Hepatocyte (in vitro differentiated cells): ENCODE results near the gene RAB40AL. TPM values are rescaled to one million over a fixed set of nuclear protein-coding genes. Genes with fewer than 3 reads are reported as not detected.
"Not testable (repeated sequence)": the region's sequence is repeated elsewhere in the genome, so short reads cannot be mapped to it uniquely, and the experiment has no call there.

Experiments used
- DNase-seq: peaks from one replicate; pipeline ENCODE4 v3.0.0-alpha.2; 2016; ENCODE audit warnings: low spot score
- H2AFZ ChIP-seq: fragments of 200-600 bp; sonication (generic); 2 replicates; pipeline ENCODE4 v1.6.0; 2016; ENCODE audit warnings: antibody characterized with exemption, mild to moderate bottlenecking
- H3K27ac ChIP-seq: fragments of 200-600 bp; sonication (generic); 2 replicates; pipeline ENCODE4 v1.5.1; 2016; ENCODE audit warnings: mild to moderate bottlenecking
- H3K27me3 ChIP-seq: fragments of 200-600 bp; sonication (generic); 2 replicates; pipeline ENCODE4 v1.6.1; 2016
- H3K36me3 ChIP-seq: fragments of 200-600 bp; sonication (generic); replicated peaks from 2 replicates; pipeline ENCODE4 v1.5.1; 2016; ENCODE audit warnings: low read depth; ENCODE audit not compliant: insufficient read depth
- H3K4me1 ChIP-seq: fragments of 200-600 bp; sonication (generic); 2 replicates; pipeline ENCODE4 v1.5.1; 2016; ENCODE audit warnings: mild to moderate bottlenecking, moderate library complexity; ENCODE audit not compliant: insufficient read depth
- H3K4me2 ChIP-seq: fragments of 200-600 bp; sonication (generic); 2 replicates; pipeline ENCODE4 v1.6.0; 2016
- H3K4me3 ChIP-seq: fragments of 200-600 bp; sonication (generic); 2 replicates; pipeline ENCODE4 v1.5.1; 2016; ENCODE audit warnings: mild to moderate bottlenecking
- H3K79me2 ChIP-seq: fragments of 200-600 bp; sonication (generic); 2 replicates; pipeline ENCODE4 v1.6.0; 2017; ENCODE audit warnings: mild to moderate bottlenecking
- H3K9me2 ChIP-seq: fragments of 200-600 bp; sonication (generic); replicated peaks from 2 replicates; pipeline ENCODE4 v1.6.0; 2017; ENCODE audit warnings: mild to moderate bottlenecking; ENCODE audit not compliant: insufficient read depth
- H3K9me3 ChIP-seq: fragments of 200-600 bp; sonication (generic); 2 replicates; pipeline ENCODE4 v1.5.1; 2016; ENCODE audit warnings: low read depth, mild to moderate bottlenecking
- H4K20me1 ChIP-seq: fragments of 200-600 bp; sonication (generic); 2 replicates; pipeline ENCODE4 v1.6.0; 2016; ENCODE audit warnings: mild to moderate bottlenecking; ENCODE audit not compliant: insufficient read depth, poor library complexity, severe bottlenecking
- CTCF ChIP-seq: fragments of 200-600 bp; sonication (generic); IDR thresholded peaks from 2 replicates; pipeline ENCODE4 v1.5.1; 2016; ENCODE audit warnings: antibody characterized with exemption, mild to moderate bottlenecking; ENCODE audit not compliant: poor library complexity
- EZH2 ChIP-seq: fragments of 200-600 bp; sonication (generic); IDR thresholded peaks from 2 replicates; pipeline ENCODE4 v1.6.1; 2016; ENCODE audit warnings: antibody characterized with exemption, mild to moderate bottlenecking, borderline replicate concordance
- EZH2phosphoT487 ChIP-seq: fragments of 200-600 bp; sonication (generic); IDR thresholded peaks from one replicate; pipeline ENCODE4 v1.6.1; 2018; ENCODE audit warnings: antibody characterized with exemption, mild to moderate bottlenecking, low read depth, moderate library complexity; ENCODE audit not compliant: unreplicated experiment, severe bottlenecking
- WGBS: methylation state at CpG from one replicate; pipeline ENCODE4 v1.1.6; 2016; ENCODE audit warnings: low lambda C conversion rate; ENCODE audit errors: missing lambda C conversion rate; 5-methylcytosine and 5-hydroxymethylcytosine counted together
- polyA plus RNA-seq: library from polyadenylated mRNA; unstranded; fragments of >200 nt; fragmentation: Nextera tagmentation; extraction: Ambion mirVana; gene quantifications from 2 replicates; pipeline ENCODE4 v1.2.1, GENCODE V29; 2016
- total RNA-seq: library from RNA; depleted of rRNA; stranded (reverse); fragments of >200 nt; gene quantifications from 2 replicates; pipeline ENCODE4 v1.2.3, GENCODE V29; 2014

RAB40AL gene
- 1.2 TPM in 1 of 2 replicates, not detected in the other for total RNA-seq
- 0.58 and 0.80 TPM in 2 replicates for polyA plus RNA-seq

DNA sequence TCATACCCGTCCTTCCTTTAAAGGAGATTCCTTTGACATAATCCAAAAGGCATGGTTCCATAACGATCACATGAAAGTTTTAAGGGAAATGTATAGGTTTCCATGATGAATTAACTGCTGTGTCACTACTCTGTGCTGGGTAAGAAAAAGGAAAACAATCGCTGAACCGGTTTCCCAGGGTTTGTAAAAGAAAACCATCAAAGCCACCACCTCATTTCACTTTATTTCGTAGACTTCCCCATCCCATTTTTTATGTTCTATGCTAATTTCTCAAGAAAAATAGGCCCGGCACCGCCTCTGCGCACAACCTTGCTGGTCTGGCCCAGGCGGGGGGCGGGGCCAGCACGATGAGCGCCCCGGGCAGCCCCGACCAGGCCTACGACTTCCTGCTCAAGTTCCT is at the start of gene RAB40AL:
Gene RAB40AL, plus strand, starts transcription at position 301 of the 400 bp plus-strand sequence. Its CDS starts 47 bp downstream, at position 348.
- not testable (repeated sequence) for H2AFZ ChIP-seq, H3K4me2 ChIP-seq, DNase-seq, H3K4me3 ChIP-seq, H4K20me1 ChIP-seq, H3K9me2 ChIP-seq, H3K4me1 ChIP-seq, H3K9me3 ChIP-seq, H3K27me3 ChIP-seq, H3K36me3 ChIP-seq, H3K79me2 ChIP-seq, H3K27ac ChIP-seq
- WGBS, result 91% methylated on average over 15 of the region's 15 CpGs

- no peaks in the 10 kb centered on the region for H3K9me3 ChIP-seq
- H3K4me3 ChIP-seq, result no peak overlapping the region
- no peak overlapping the region for H3K27ac ChIP-seq
- no peaks in the 10 kb centered on the region for H3K9me2 ChIP-seq
- TF ChIP-seq EZH2 (no peak), EZH2phosphoT487 (no peak), CTCF (no peak)
- no peak for DNase-seq
- no peak overlapping the region for H2AFZ ChIP-seq
- H4K20me1 ChIP-seq, result no peaks in the 10 kb centered on the region
- 71% methylated on average over 3 of the region's 3 CpGs for WGBS
- no peaks in the 10 kb centered on the region for H3K27me3 ChIP-seq
- no peaks in the 10 kb centered on the region for H3K79me2 ChIP-seq
- no peaks in the 10 kb centered on the region for H3K4me1 ChIP-seq
- H3K4me2 ChIP-seq, result no peak overlapping the region
- H3K36me3 ChIP-seq, result no peaks in the 10 kb centered on the region
Measured at GRCh38 chrX:102887687-102888086, 49.4 kb upstream of the RAB40AL start.

- WGBS, result 73% methylated on average over 1 of the region's 1 CpG
- DNase-seq, result no peak
- H3K4me1 ChIP-seq, result no peaks in the 10 kb centered on the region
- H3K36me3 ChIP-seq, result no peaks in the 10 kb centered on the region
- H3K79me2 ChIP-seq, result no peaks in the 10 kb centered on the region
- no peaks in the 10 kb centered on the region for H3K27me3 ChIP-seq
- no peak overlapping the region for H3K27ac ChIP-seq
- H4K20me1 ChIP-seq, result no peaks in the 10 kb centered on the region
- no peak for TF ChIP-seq EZH2
- no peak overlapping the region for H3K4me3 ChIP-seq
- H3K4me2 ChIP-seq, result no peak overlapping the region
- no peak overlapping the region for H2AFZ ChIP-seq
- no peaks in the 10 kb centered on the region for H3K9me2 ChIP-seq
- no peaks in the 10 kb centered on the region for H3K9me3 ChIP-seq
Measured at GRCh38 chrX:102892103-102892502, 45.0 kb upstream of the RAB40AL start.

DNA sequence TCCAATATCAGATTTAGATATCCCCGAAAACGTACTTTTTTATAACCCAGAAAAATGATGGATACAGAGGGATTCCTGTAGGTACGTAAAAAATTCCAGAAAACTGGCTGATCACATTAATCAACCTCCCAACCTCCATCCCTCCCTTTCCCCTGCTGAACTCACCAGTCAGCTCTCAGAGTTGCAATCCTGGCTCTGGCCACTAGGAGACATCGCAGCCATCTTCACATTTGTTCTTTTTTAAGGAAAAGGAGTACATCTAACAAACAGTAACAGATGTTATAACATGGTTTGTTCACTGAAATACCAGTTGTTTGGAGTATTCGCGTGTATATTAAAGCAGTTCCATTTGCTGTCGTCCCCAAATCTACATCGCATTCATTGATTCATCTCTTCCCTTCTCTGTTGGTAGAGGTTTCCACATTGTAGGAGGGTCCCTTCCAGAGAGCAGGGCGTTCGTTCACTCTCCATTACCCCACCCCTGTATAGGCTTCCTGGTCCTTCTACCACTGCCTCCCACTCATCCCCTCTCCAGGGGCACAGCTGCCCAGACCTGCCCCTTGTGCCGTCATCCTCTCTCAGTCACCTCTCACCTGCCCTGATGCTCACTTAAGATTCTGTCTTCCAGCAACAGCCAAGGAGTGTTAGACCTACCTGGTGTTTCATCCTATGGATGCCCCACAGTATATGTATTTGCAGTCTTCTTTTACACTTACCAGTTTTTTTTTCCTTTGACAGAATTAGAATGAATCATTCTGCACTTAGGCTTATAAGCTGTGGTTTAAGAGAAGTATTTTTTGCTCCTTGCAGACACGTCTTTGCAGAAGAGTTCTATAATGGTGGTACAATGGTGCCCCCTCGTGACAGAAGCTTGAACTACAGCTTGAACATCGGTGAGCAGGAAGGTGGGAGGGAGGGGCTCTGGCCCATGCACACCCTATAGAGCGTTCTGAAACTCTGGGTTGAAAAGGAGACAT is 36.8 kb upstream of the RAB40AL start:
- 47% methylated on average over 15 of the region's 15 CpGs for WGBS
- no peak for TF ChIP-seq EZH2phosphoT487
- peak; percentile 57 for TF ChIP-seq CTCF

More for the DNA sequence above, 36.8 kb upstream of the RAB40AL start:
- Histone ChIP-seq H3K9me3 (no peaks in the 10 kb centered on the region), H3K79me2 (no peaks in the 10 kb centered on the region), H4K20me1 (no peaks in the 10 kb centered on the region), H3K27ac (no peak overlapping the region), H3K4me3 (no peak overlapping the region), H3K27me3 (no peaks in the 10 kb centered on the region), H3K9me2 (no peaks in the 10 kb centered on the region), H2AFZ (no peak overlapping the region), H3K4me1 (no peaks in the 10 kb centered on the region), H3K4me2 (no peak overlapping the region), H3K36me3 (no peaks in the 10 kb centered on the region)
- DNase-seq, result peak; percentile 75
